Measurements from ENCODE around the gene TCAP. TPM values are rescaled to one million over a fixed set of nuclear protein-coding genes. Genes with fewer than 3 reads are reported as not detected.

Gene TCAP
- total RNA-seq, 1 donor from 2014 or later = 0.98 TPM

DNA sequence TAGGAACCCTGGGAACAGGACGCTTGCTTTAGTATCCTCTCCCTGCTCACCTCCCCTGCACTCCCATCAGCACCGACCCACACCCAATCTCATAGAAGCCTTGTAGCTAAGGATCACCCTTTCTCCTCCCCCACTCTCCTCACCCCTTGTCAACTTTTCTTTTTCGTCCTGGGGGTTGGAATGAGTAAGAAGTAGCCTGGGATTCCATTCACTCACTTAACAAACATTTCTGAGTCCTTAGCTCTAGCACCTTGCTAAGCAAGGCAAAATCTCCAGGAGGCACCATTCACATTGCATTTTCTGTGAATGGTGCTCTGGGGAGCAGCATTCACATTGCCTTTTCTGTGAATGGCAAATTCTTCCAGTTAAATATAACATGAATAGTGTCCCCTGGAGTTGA is 23.8 kb downstream of the TCAP start:
- H3K79me2 ChIP-seq (ENCODE audit: insufficient read depth, low read length) = no peaks in the 10 kb centered on the region
- H3K27me3 ChIP-seq (ENCODE audit: insufficient read depth, low read length) = no peaks in the 10 kb centered on the region
- TF ChIP-seq, protein P1, sequence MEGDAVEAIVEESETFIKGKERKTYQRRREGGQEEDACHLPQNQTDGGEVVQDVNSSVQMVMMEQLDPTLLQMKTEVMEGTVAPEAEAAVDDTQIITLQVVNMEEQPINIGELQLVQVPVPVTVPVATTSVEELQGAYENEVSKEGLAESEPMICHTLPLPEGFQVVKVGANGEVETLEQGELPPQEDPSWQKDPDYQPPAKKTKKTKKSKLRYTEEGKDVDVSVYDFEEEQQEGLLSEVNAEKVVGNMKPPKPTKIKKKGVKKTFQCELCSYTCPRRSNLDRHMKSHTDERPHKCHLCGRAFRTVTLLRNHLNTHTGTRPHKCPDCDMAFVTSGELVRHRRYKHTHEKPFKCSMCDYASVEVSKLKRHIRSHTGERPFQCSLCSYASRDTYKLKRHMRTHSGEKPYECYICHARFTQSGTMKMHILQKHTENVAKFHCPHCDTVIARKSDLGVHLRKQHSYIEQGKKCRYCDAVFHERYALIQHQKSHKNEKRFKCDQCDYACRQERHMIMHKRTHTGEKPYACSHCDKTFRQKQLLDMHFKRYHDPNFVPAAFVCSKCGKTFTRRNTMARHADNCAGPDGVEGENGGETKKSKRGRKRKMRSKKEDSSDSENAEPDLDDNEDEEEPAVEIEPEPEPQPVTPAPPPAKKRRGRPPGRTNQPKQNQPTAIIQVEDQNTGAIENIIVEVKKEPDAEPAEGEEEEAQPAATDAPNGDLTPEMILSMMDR (IDR thresholded peaks at IDR 0.05; ENCODE audit: insufficient read depth, low read depth, low read length) = no peak
- no peak for TF ChIP-seq EZH2 (IDR thresholded peaks at IDR 0.05; ENCODE audit: insufficient read depth, low read length)
- peak overlapping the region; percentile 92 for H3K4me3 Mint-ChIP-seq (ENCODE audit: unreplicated experiment)
- H3K27me3 Mint-ChIP-seq (ENCODE audit: low read depth, unreplicated experiment) = no peaks in the 10 kb centered on the region
- peaks cover 2% of the 10 kb centered on the region for H3K36me3 Mint-ChIP-seq (ENCODE audit: low read depth, unreplicated experiment)
- H3K4me3 ChIP-seq (ENCODE audit: insufficient read depth, low read depth, low read length) = peak overlapping the region; percentile 91
- no peak overlapping the region for H3K27ac ChIP-seq (ENCODE audit: low read depth, low read length)
- DNase-seq (ENCODE audit: low read depth) = no peak
- H3K9me3 Mint-ChIP-seq (ENCODE audit: unreplicated experiment) = no peaks in the 10 kb centered on the region
- H4K20me1 ChIP-seq (ENCODE audit: insufficient read depth, low read length) = no peaks in the 10 kb centered on the region
- peaks cover 8% of the 10 kb centered on the region for H3K4me1 Mint-ChIP-seq (ENCODE audit: low read depth, unreplicated experiment)
- H3K9ac ChIP-seq (ENCODE audit: low read length) = peak overlapping the region; percentile 84
- H3K4me1 ChIP-seq (ENCODE audit: insufficient read depth, low read length) = peaks cover 8% of the 10 kb centered on the region
- peak overlapping the region; percentile 88 for H3K27ac Mint-ChIP-seq (ENCODE audit: unreplicated experiment)
- H3K36me3 ChIP-seq (ENCODE audit: insufficient read depth, low read length) = no peaks in the 10 kb centered on the region
- peak overlapping the region; percentile 89 for H2AFZ ChIP-seq (ENCODE audit: low read depth, low read length)
- H3K4me2 ChIP-seq (ENCODE audit: low read length) = peak overlapping the region; percentile 95
- FAIRE-seq = no peak
- no peaks in the 10 kb centered on the region for H3K9me3 ChIP-seq (ENCODE audit: insufficient read depth, low read depth, low read length)

DNA sequence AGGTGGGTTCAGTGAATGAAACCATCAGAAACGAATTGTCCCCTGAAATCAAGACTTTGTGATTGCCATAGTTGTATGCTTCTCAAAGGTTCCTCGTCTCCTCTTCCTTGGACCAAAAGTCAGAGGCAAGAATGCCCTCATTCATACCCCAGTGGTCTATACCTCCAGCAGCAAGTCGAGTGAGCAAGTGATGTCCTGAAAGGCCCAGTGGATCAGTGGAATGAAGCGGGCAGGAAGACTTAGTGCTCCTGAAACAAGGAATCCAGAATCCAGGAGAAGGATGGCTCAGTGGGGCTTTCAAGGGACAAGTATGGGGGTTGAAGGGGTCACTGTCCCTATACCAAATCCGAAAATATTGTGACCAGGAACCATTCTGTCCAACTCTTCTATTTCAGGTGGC is 29.4 kb downstream of the TCAP start:
- no peaks in the 10 kb centered on the region for H3K36me3 Mint-ChIP-seq (ENCODE audit: low read depth, unreplicated experiment)
- H3K4me2 ChIP-seq (ENCODE audit: low read length) = no peak overlapping the region
- H3K4me3 Mint-ChIP-seq (ENCODE audit: unreplicated experiment) = no peak overlapping the region
- H3K27ac ChIP-seq (ENCODE audit: low read depth, low read length) = no peak overlapping the region
- H3K36me3 ChIP-seq (ENCODE audit: insufficient read depth, low read length) = no peaks in the 10 kb centered on the region
- H3K4me1 Mint-ChIP-seq (ENCODE audit: low read depth, unreplicated experiment) = peaks cover 9% of the 10 kb centered on the region
- no peaks in the 10 kb centered on the region for H3K9me3 Mint-ChIP-seq (ENCODE audit: unreplicated experiment)
- no peaks in the 10 kb centered on the region for H3K27me3 Mint-ChIP-seq (ENCODE audit: low read depth, unreplicated experiment)
- no peak overlapping the region for H3K9ac ChIP-seq (ENCODE audit: low read length)
- no peaks in the 10 kb centered on the region for H3K4me1 ChIP-seq (ENCODE audit: insufficient read depth, low read length)
- TF ChIP-seq, protein P1 (IDR thresholded peaks at IDR 0.05; ENCODE audit: insufficient read depth, low read depth, low read length) = no peak
- H3K4me3 ChIP-seq (ENCODE audit: insufficient read depth, low read depth, low read length) = no peak overlapping the region
- H2AFZ ChIP-seq (ENCODE audit: low read depth, low read length) = no peak overlapping the region
- H3K9me3 ChIP-seq (ENCODE audit: insufficient read depth, low read depth, low read length) = no peaks in the 10 kb centered on the region
- no peaks in the 10 kb centered on the region for H4K20me1 ChIP-seq (ENCODE audit: insufficient read depth, low read length)
- H3K27ac Mint-ChIP-seq (ENCODE audit: unreplicated experiment) = peak overlapping the region; percentile 79
- H3K27me3 ChIP-seq (ENCODE audit: insufficient read depth, low read length) = no peaks in the 10 kb centered on the region
- no peak for FAIRE-seq
- DNase-seq (ENCODE audit: low read depth) = no peak
- H3K79me2 ChIP-seq (ENCODE audit: insufficient read depth, low read length) = peaks cover 2% of the 10 kb centered on the region

DNA sequence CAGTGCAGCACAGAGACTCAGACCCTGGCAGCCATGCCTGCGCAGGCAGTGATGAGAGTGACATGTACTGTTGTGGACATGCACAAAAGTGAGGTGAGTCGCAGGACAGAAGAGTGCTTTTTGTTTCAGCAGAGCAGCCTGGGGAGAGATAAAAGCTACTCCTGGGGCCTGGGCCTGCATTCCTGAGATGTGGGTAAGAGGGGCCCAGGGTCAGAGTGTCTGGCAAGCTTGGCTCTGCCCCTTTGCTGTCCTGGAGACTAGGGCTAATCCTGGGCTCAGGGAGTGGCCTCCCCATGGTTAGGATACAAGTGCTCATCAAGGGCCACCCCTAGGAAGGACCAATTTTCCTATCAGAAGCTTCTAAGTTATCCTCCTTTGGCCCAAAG is 29.9 kb downstream of the TCAP start:
- Histone ChIP-seq H3K27me3 (ENCODE audit: insufficient read depth, low read length) (no peaks in the 10 kb centered on the region), H3K9ac (ENCODE audit: low read length) (no peak overlapping the region), H3K4me2 (ENCODE audit: low read length) (no peak overlapping the region), H3K9me3 (ENCODE audit: insufficient read depth, low read depth, low read length) (no peaks in the 10 kb centered on the region), H3K36me3 (ENCODE audit: insufficient read depth, low read length) (no peaks in the 10 kb centered on the region), H3K79me2 (ENCODE audit: insufficient read depth, low read length) (peaks cover 4% of the 10 kb centered on the region), H3K4me1 (ENCODE audit: insufficient read depth, low read length) (no peaks in the 10 kb centered on the region), H2AFZ (ENCODE audit: low read depth, low read length) (no peak overlapping the region), H3K27ac (ENCODE audit: low read depth, low read length) (no peak overlapping the region), H4K20me1 (ENCODE audit: insufficient read depth, low read length) (no peaks in the 10 kb centered on the region), H3K4me3 (ENCODE audit: insufficient read depth, low read depth, low read length) (no peak overlapping the region)
- no peaks in the 10 kb centered on the region for H3K27me3 Mint-ChIP-seq (ENCODE audit: low read depth, unreplicated experiment)
- no peak for DNase-seq (ENCODE audit: low read depth)
- FAIRE-seq = no peak
- peak overlapping the region; percentile 72 for H3K4me3 Mint-ChIP-seq (ENCODE audit: unreplicated experiment)
- H3K27ac Mint-ChIP-seq (ENCODE audit: unreplicated experiment) = peak overlapping the region; percentile 79
- TF ChIP-seq, protein P1 (IDR thresholded peaks at IDR 0.05; ENCODE audit: insufficient read depth, low read depth, low read length) = no peak
- TF ChIP-seq EZH2 (IDR thresholded peaks at IDR 0.05; ENCODE audit: insufficient read depth, low read length) = no peak
- H3K36me3 Mint-ChIP-seq (ENCODE audit: low read depth, unreplicated experiment) = no peaks in the 10 kb centered on the region
- H3K9me3 Mint-ChIP-seq (ENCODE audit: unreplicated experiment) = no peaks in the 10 kb centered on the region
- H3K4me1 Mint-ChIP-seq (ENCODE audit: low read depth, unreplicated experiment) = peaks cover 9% of the 10 kb centered on the region

Data from astrocyte (in vitro differentiated cells and primary cell).